Measurements from ENCODE around the gene MVB12B.

MVB12B gene

GRCh38 chr9:126515873-126516505 is 189.4 kb downstream of the MVB12B start:
- Histone ChIP-seq H3K27ac (no peak overlapping the region), H3K27me3 (ENCODE audit: insufficient read depth, low read depth, severe bottlenecking) (no peaks in the 10 kb centered on the region), H3K9me3 (ENCODE audit: severe bottlenecking) (no peaks in the 10 kb centered on the region), H3K36me3 (no peaks in the 10 kb centered on the region), H3K4me3 (ENCODE audit: low read depth, low read length) (no peak overlapping the region)
- TF ChIP-seq CTCF (IDR thresholded peaks at IDR 0.05; ENCODE audit: low read depth, low read length): no peak
- DNase-seq: no peak

GRCh38 chr9:126516561-126516935 is 189.9 kb downstream of the MVB12B start:
- no peaks in the 10 kb centered on the region for H3K27me3 ChIP-seq (ENCODE audit: insufficient read depth, low read depth, severe bottlenecking)
- TF ChIP-seq CTCF (IDR thresholded peaks at IDR 0.05; ENCODE audit: low read depth, low read length): no peak
- no peaks in the 10 kb centered on the region for H3K9me3 ChIP-seq (ENCODE audit: severe bottlenecking)
- H3K4me3 ChIP-seq (ENCODE audit: low read depth, low read length): no peak overlapping the region
- no peak for DNase-seq
- H3K36me3 ChIP-seq: no peaks in the 10 kb centered on the region
- no peak overlapping the region for H3K27ac ChIP-seq

- H3K27me3 ChIP-seq (ENCODE audit: insufficient read depth, low read depth, severe bottlenecking): no peaks in the 10 kb centered on the region
- no peaks in the 10 kb centered on the region for H3K9me3 ChIP-seq (ENCODE audit: severe bottlenecking)
- no peak overlapping the region for H3K27ac ChIP-seq
- no peak for TF ChIP-seq CTCF (IDR thresholded peaks at IDR 0.05; ENCODE audit: low read depth, low read length)
- H3K4me3 ChIP-seq (ENCODE audit: low read depth, low read length): no peak overlapping the region
- no peaks in the 10 kb centered on the region for H3K36me3 ChIP-seq
- no peak for DNase-seq
These were observed 190.6 kb downstream of the MVB12B start for GRCh38 chr9:126516936-126517832.

GRCh38 chr9:126517833-126518356 is 191.3 kb downstream of the MVB12B start:
- no peak for DNase-seq
- no peak for TF ChIP-seq CTCF (IDR thresholded peaks at IDR 0.05; ENCODE audit: low read depth, low read length)
- H3K27ac ChIP-seq: no peak overlapping the region
- no peaks in the 10 kb centered on the region for H3K36me3 ChIP-seq
- no peaks in the 10 kb centered on the region for H3K27me3 ChIP-seq (ENCODE audit: insufficient read depth, low read depth, severe bottlenecking)
- H3K9me3 ChIP-seq (ENCODE audit: severe bottlenecking): no peaks in the 10 kb centered on the region
- no peak overlapping the region for H3K4me3 ChIP-seq (ENCODE audit: low read depth, low read length)

GRCh38 chr9:126518763-126519162 is 192.1 kb downstream of the MVB12B start:
- H3K4me3 ChIP-seq (ENCODE audit: low read depth, low read length): no peak overlapping the region
- no peaks in the 10 kb centered on the region for H3K9me3 ChIP-seq (ENCODE audit: severe bottlenecking)
- H3K27me3 ChIP-seq (ENCODE audit: insufficient read depth, low read depth, severe bottlenecking): no peaks in the 10 kb centered on the region
- TF ChIP-seq CTCF (IDR thresholded peaks at IDR 0.05; ENCODE audit: low read depth, low read length): no peak
- H3K27ac ChIP-seq: no peak overlapping the region
- no peak for DNase-seq
- H3K36me3 ChIP-seq: no peaks in the 10 kb centered on the region
